Pancreas (tissue), 10 donors: ENCODE results near the gene HMGB3. TPM values are rescaled to one million over a fixed set of nuclear protein-coding genes. Genes with fewer than 3 reads are reported as not detected.
"Not testable (repeated sequence)": the region's sequence is repeated elsewhere in the genome, so short reads cannot be mapped to it uniquely, and the experiment has no call there.

Source experiments
- ATAC-seq, 4 donors: fragments of 200-7000 bp; cut with Tn5 transposase; one replicate each; pipeline versions ENCODE4 v1.8.0 to v1.9.1; 2020; ENCODE audit warnings: mild to moderate bottlenecking in 4 of 4, moderate library complexity in 4 of 4
- DNase-seq, 6 donors: peaks; one replicate each; pipeline ENCODE4 v3.0.0-alpha.2; 2020
- FAIRE-seq: peaks from 2 replicates; lab custom pipeline; 2012; peaks lifted over from hg19 to GRCh38; lab: Jason Lieb, UNC
- H3K27ac ChIP-seq, 4 donors: fragments of 200-600 bp; sonication (generic); 1 replicate in 3 of 4; 2 replicates in 1 of 4; pipeline versions ENCODE4 v1.5.0 to v1.8.0; 2020
- H3K27me3 ChIP-seq, 4 donors: fragments of 200-600 bp; one replicate each; pipeline ENCODE4 v1.8.0; 2021
- H3K36me3 ChIP-seq, 3 donors: fragments of 200-600 bp; sonication (generic) in 1 of 3; one replicate each; pipeline versions ENCODE4 v1.5.0 to v1.8.0; 2020 to 2021
- H3K4me1 ChIP-seq, 3 donors: fragments of 200-600 bp; one replicate each; pipeline ENCODE4 v1.8.0; 2021
- H3K4me3 ChIP-seq, 4 donors: fragments of 200-600 bp; sonication (generic) in 2 of 4; one replicate each; pipeline versions ENCODE4 v1.5.0 to v1.8.0; 2020 to 2021
- H3K9me3 ChIP-seq, 4 donors: fragments of 200-600 bp; one replicate each; pipeline ENCODE4 v1.8.0; 2021
- CTCF ChIP-seq, 4 donors: fragments of 200-600 bp; sonication (generic) in 3 of 4; IDR thresholded peaks; one replicate each; pipeline versions ENCODE4 v1.5.0 to v1.8.0; 2021; ENCODE audit warnings: antibody characterized with exemption in 4 of 4
- WGBS, 2 donors: extraction: QIAGEN DNeasy Blood & Tissue Kit; methylation state at CpG; one replicate each; pipeline ENCODE4 v1.1.7; 2013; 5-methylcytosine and 5-hydroxymethylcytosine counted together
- intact Hi-C, 3 donors: fragments of 100-400 bp; cut with DNase I; formaldehyde crosslinking; loops; one replicate each; pipeline versions ENCODE4 v1.11.1 to v1.14.2; 2022
- polyA plus RNA-seq, 2 donors: library from polyadenylated mRNA; stranded (reverse); fragments of 200-250 nt; gene quantifications; one replicate each; pipeline ENCODE4 v1.2.3, GENCODE V29; 2013
- total RNA-seq, 6 donors: library from RNA; stranded (reverse); fragmentation: NEBNext Ultra II Directional in 4 of 6; extraction: Animal tissue kit (Norgen Biotek cat#: 25700) in 4 of 6; gene quantifications; one replicate each; pipeline versions ENCODE4 v1.2.1 to v1.2.4, GENCODE V29; 2021 to 2023
- donor health status: healthy with polysubstance abuse.
- donor health status: DM: no; HTN: no; CAD: no; lungs with moderate emphysema.
- donor health status: DM: no; HTN: no; CAD: no.
- donor health status: control.
- donor health status: control.
- donor health status: Bipolar disorder and iron deficiency.
- donor health status: DM: yes; HTN: yes; CAD: no.
- donor health status: DM: no; HTN: no; CAD: no.
- donor health status: DM: no; HTN: no; CAD: no.
- donor health status: DM: yes; HTN: yes; CAD: no.

The HMGB3 gene
- total and polyA plus RNA-seq, 8 donors = 3.9 to 17.4 (median 7.7) TPM

GRCh38 chrX:150982235-150982787, 824 bp upstream of the HMGB3 start:
- no peak for TF ChIP-seq CTCF (IDR thresholded peaks at IDR 0.05)
- Histone ChIP-seq H3K4me1 (no peaks in the 10 kb centered on the region), H3K4me3 (peak overlapping the region in 2 of 4 donors; percentile 51 to 54), H3K36me3 (no peaks in the 10 kb centered on the region), H3K27ac (no peak overlapping the region), H3K27me3 (no peaks in the 10 kb centered on the region), H3K9me3 (no peaks in the 10 kb centered on the region)
- no peak for FAIRE-seq
- peak in 1 of 4 donors; percentile 31 for ATAC-seq
- 31 to 58% methylated on average over 20 of the region's 20 CpGs for WGBS, 2 donors
- intact Hi-C loops = no loop called here
- DNase-seq = no peak

- intact Hi-C loops = no loop called here
- FAIRE-seq (no peak), ATAC-seq (peak in 1 of 4 donors; percentile 5), DNase-seq (peak in 1 of 6 donors; percentile 62)
- Histone ChIP-seq H3K4me1 (no peaks in the 10 kb centered on the region), H3K27me3 (no peaks in the 10 kb centered on the region), H3K36me3 (no peaks in the 10 kb centered on the region), H3K9me3 (no peaks in the 10 kb centered on the region), H3K27ac (peak overlapping the region in 3 of 4 donors; percentile 52 to 67 (median 67)), H3K4me3 (peak overlapping the region; percentile 31 to 54 (median 44))
- WGBS, 2 donors = 1 to 23% methylated on average over 35 to 95 of the region's 96 CpGs
- no peak for TF ChIP-seq CTCF (IDR thresholded peaks at IDR 0.05)
Measured at GRCh38 chrX:150983521-150984168, 510 bp downstream of the HMGB3 start.

- WGBS, 2 donors = 0 to 30% methylated on average over 24 to 76 of the region's 93 CpGs
- DNase-seq (no peak), FAIRE-seq (no peak), ATAC-seq (no peak)
- Histone ChIP-seq H3K9me3 (no peaks in the 10 kb centered on the region), H3K27ac (no peak overlapping the region), H3K27me3 (no peaks in the 10 kb centered on the region), H3K36me3 (no peaks in the 10 kb centered on the region), H3K4me1 (no peaks in the 10 kb centered on the region), H3K4me3 (peak overlapping the region in 2 of 4 donors; percentile 48 to 51)
- TF ChIP-seq CTCF (IDR thresholded peaks at IDR 0.05) = no peak
- intact Hi-C loops = no loop called here
Measured at GRCh38 chrX:150984169-150984824, 1.2 kb downstream of the HMGB3 start.

GRCh38 chrX:150987687-150988086, 4.6 kb downstream of the HMGB3 start:
- H3K36me3 ChIP-seq, intact Hi-C loops, H3K27me3 ChIP-seq, DNase-seq, H3K4me1 ChIP-seq, ATAC-seq, H3K9me3 ChIP-seq, H3K4me3 ChIP-seq, H3K27ac ChIP-seq: not testable (repeated sequence)
- 85 to 97% methylated on average over 6 of the region's 6 CpGs for WGBS, 2 donors
- peak; percentile 79 for FAIRE-seq

- 70 to 91% methylated on average over 2 of the region's 2 CpGs for WGBS, 2 donors
- TF ChIP-seq CTCF (IDR thresholded peaks at IDR 0.05) = no peak
Measured at GRCh38 chrX:150989420-150989819, 6.3 kb downstream of the HMGB3 start.

More at GRCh38 chrX:150989420-150989819, 6.3 kb downstream of the HMGB3 start:
- FAIRE-seq (no peak), DNase-seq (no peak), ATAC-seq (no peak)
- Histone ChIP-seq H3K27ac (no peak overlapping the region), H3K4me3 (no peak overlapping the region), H3K9me3 (no peaks in the 10 kb centered on the region), H3K36me3 (no peaks in the 10 kb centered on the region), H3K27me3 (no peaks in the 10 kb centered on the region), H3K4me1 (no peaks in the 10 kb centered on the region)
- intact Hi-C loops = no loop called here
